GM10248 (cell line): ENCODE measurements around the gene CARMIL1.

Experiments
- CTCF ChIA-PET: fragments of 300-600 bp; sonication (Branson Sonifier 250); formaldehyde crosslinking; extraction: SDS; loops from one replicate; lab custom pipeline; 2021; ENCODE audit warnings: antibody characterized with exemption; lab: Yijun Ruan, JAX
- POLR2A ChIA-PET: fragments of 350-650 bp; sonication (Branson Sonifier 250); formaldehyde crosslinking; extraction: SDS; loops from one replicate; lab custom pipeline; 2020; ENCODE audit warnings: antibody characterized with exemption; lab: Yijun Ruan, JAX
- DNase-seq: peaks from one replicate; pipeline ENCODE4 v3.0.0; 2012; ENCODE audit errors: extremely low spot score
- CTCF ChIP-seq: IDR thresholded peaks from 2 replicates; pipeline ENCODE4 v1.5.1; 2012; ENCODE audit warnings: mild to moderate bottlenecking, low read depth; ENCODE audit errors: extremely low read depth, missing control alignments, control extremely low read depth

The CARMIL1 gene

GRCh38 chr6:25278914-25279747 lies at the start of gene CARMIL1:
TSS of gene CARMIL1 (plus strand) at chr6:25279374. CDS start at chr6:25279796, 422 bp downstream.
- TF ChIP-seq CTCF: peak; percentile 62
- peak; percentile 90 for DNase-seq
- POLR2A ChIA-PET: interaction anchor here (0.5 to 0.7 kb wide), 2 partner anchors 28 to 292 kb away, joined by 3 to 4 read pairs; no protein-coding TSS in a partner anchor

GRCh38 chr6:25229671-25230321 lies 49.4 kb upstream of the CARMIL1 start:
- ChIA-PET CTCF (no interaction called here), POLR2A (no interaction called here)
- no peak for TF ChIP-seq CTCF
- no peak for DNase-seq

More at GRCh38 chr6:25278914-25279747, at the start of gene CARMIL1:
- CTCF ChIA-PET: interaction anchor here (0.6 to 4.9 kb wide), 46 partner anchors 8 to 624 kb away, joined by 3 to 106 read pairs (median 4); no protein-coding TSS in a partner anchor

GRCh38 chr6:25232479-25232878 lies 46.7 kb upstream of the CARMIL1 start:
- CTCF ChIA-PET: interaction anchor here (1.2 to 5.1 kb wide), 4 partner anchors 9 to 46 kb away, joined by 4 to 31 read pairs (median 6); partner anchors contain the start of gene CARMIL1
- DNase-seq: no peak
- TF ChIP-seq CTCF: no peak
- POLR2A ChIA-PET: no interaction called here

GRCh38 chr6:25233226-25233625 lies 45.9 kb upstream of the CARMIL1 start:
- no peak for DNase-seq
- CTCF ChIA-PET: interaction anchor here (1.2 to 5.1 kb wide), 4 partner anchors 10 to 45 kb away, joined by 4 to 31 read pairs (median 6); partner anchors contain the start of gene CARMIL1
- TF ChIP-seq CTCF: no peak
- POLR2A ChIA-PET: no interaction called here

GRCh38 chr6:25237579-25237978 lies 41.6 kb upstream of the CARMIL1 start:
- no peak for TF ChIP-seq CTCF
- no peak for DNase-seq
- ChIA-PET CTCF (interaction anchor here (1.0 to 1.2 kb wide), 3 partner anchors 9 to 28 kb away, joined by 3 to 7 read pairs (median 5); no protein-coding TSS in a partner anchor), POLR2A (no interaction called here)

- DNase-seq: no peak
- TF ChIP-seq CTCF: no peak
- POLR2A ChIA-PET: no interaction called here
- CTCF ChIA-PET: interaction anchor here (1.0 to 1.6 kb wide), 2 partner anchors 10 to 15 kb away, joined by 3 to 6 read pairs; no protein-coding TSS in a partner anchor
Observed at GRCh38 chr6:25239059-25239458, 40.1 kb upstream of the CARMIL1 start.
